Activated CD4-positive, alpha-beta T cell treated with anti-CD3 and anti-CD28 coated beads, Interleukin-2, Interleukin-4, amounts not matched to agents 100 ng/mL and 50 ng/mL, durations not matched to agents 16 hours and 8 hours (primary cell): ENCODE results near the gene FLOT1.
"Not testable (repeated sequence)": the region's sequence is repeated elsewhere in the genome, so short reads cannot be mapped to it uniquely, and the experiment has no call there.

Experiments
- DNase-seq: peaks from one replicate; pipeline ENCODE4 v3.0.0-alpha.2; 2020; ENCODE audit warnings: low spot score

FLOT1 gene

GRCh38 chr6:30767158-30767943 is 24.9 kb upstream of the FLOT1 start:
- DNase-seq: peak; percentile 53

- no peak for DNase-seq
Observed at GRCh38 chr6:30766461-30767157, 24.1 kb upstream of the FLOT1 start.

- not testable (repeated sequence) for DNase-seq
Observed at GRCh38 chr6:30765495-30765894, 23.0 kb upstream of the FLOT1 start.

GRCh38 chr6:30764490-30765043 is 22.1 kb upstream of the FLOT1 start:
- DNase-seq: not testable (repeated sequence)

- DNase-seq: no peak
Observed at GRCh38 chr6:30763618-30764489, 21.4 kb upstream of the FLOT1 start.

GRCh38 chr6:30763155-30763617 is 20.7 kb upstream of the FLOT1 start:
- no peak for DNase-seq

GRCh38 chr6:30761791-30762429 is 19.4 kb upstream of the FLOT1 start:
- no peak for DNase-seq

GRCh38 chr6:30760549-30760948 is 18.1 kb upstream of the FLOT1 start:
- DNase-seq: no peak

GRCh38 chr6:30759575-30760239 is 17.2 kb upstream of the FLOT1 start:
- no peak for DNase-seq

GRCh38 chr6:30757261-30757904 is 14.9 kb upstream of the FLOT1 start:
- no peak for DNase-seq

GRCh38 chr6:30756405-30757003 is 14.0 kb upstream of the FLOT1 start:
- DNase-seq: not testable (repeated sequence)

GRCh38 chr6:30754631-30755030 is 12.1 kb upstream of the FLOT1 start:
- DNase-seq: no peak

GRCh38 chr6:30752157-30752927 is 9.9 kb upstream of the FLOT1 start:
- no peak for DNase-seq

GRCh38 chr6:30750379-30750668 is 7.8 kb upstream of the FLOT1 start:
- DNase-seq: no peak

- no peak for DNase-seq
Observed at GRCh38 chr6:30749554-30750378, 7.3 kb upstream of the FLOT1 start.

GRCh38 chr6:30748851-30749540 is 6.5 kb upstream of the FLOT1 start:
- no peak for DNase-seq

GRCh38 chr6:30747902-30748769 is 5.6 kb upstream of the FLOT1 start:
- no peak for DNase-seq
